Measurements from ENCODE around the gene NMRK1.
A peak's percentile ranks its signal among the peaks of the same experiment; 100 is the strongest.

NMRK1 gene

DNA sequence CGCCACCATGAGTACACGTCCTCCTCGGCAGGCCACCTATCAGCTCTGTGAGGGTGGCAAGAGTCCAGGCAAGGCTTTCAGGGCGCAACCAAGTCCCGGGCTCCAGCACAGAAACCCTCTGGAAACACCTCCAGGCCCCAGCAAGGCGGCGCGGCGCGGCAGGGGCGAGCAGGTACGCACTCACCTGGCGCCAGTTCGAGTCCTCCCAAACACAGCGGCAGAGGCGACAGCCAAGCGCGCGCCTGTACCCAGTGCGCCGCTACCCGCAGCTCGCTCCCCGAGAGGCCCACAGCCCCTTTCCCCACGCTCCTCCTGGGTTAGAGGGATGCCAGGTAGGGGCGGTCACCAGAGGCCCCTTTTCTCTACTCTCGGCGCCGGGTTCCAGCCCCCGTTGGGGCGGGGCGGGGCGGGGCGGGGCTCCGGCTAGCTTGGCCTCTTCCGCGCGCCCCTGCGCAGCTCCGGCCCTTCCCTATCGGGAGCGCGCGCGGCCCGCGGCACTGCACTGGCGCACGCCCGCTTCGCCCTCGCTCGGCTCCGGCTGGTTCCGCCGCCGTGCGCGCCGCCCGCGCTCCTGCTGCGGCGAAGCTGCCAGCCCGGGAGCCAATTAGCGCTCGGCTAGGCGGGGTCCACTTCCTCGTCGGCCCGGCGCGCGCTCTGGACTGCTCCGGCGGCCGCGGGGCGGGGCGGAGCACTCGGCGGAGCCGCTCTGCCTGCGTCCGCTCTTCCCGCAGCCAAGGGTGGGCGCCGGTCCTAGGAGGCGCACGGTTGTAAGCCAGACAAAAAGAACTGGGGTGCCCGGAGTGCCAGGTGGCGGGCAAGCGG lies at the start of gene NMRK1, which contains the start of gene OSTF1:
Gene NMRK1 (minus strand): TSS at position 332 of the 822 bp plus-strand sequence. CDS start 5,040 bp downstream, outside the sequence.
Gene OSTF1 (plus strand): TSS at position 691 of the 822 bp plus-strand sequence. CDS start 179 bp downstream, outside the sequence.
- H3K27ac ChIP-seq: peak within 1 kb of the TSS; percentile 84
- TF ChIP-seq, protein P1, sequence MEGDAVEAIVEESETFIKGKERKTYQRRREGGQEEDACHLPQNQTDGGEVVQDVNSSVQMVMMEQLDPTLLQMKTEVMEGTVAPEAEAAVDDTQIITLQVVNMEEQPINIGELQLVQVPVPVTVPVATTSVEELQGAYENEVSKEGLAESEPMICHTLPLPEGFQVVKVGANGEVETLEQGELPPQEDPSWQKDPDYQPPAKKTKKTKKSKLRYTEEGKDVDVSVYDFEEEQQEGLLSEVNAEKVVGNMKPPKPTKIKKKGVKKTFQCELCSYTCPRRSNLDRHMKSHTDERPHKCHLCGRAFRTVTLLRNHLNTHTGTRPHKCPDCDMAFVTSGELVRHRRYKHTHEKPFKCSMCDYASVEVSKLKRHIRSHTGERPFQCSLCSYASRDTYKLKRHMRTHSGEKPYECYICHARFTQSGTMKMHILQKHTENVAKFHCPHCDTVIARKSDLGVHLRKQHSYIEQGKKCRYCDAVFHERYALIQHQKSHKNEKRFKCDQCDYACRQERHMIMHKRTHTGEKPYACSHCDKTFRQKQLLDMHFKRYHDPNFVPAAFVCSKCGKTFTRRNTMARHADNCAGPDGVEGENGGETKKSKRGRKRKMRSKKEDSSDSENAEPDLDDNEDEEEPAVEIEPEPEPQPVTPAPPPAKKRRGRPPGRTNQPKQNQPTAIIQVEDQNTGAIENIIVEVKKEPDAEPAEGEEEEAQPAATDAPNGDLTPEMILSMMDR (IDR thresholded peaks at IDR 0.05): no peak
- no peak for TF ChIP-seq ZFX (IDR thresholded peaks at IDR 0.05; ENCODE audit: borderline replicate concordance)

- no peak overlapping the region for H3K27ac ChIP-seq
- TF ChIP-seq, protein P1 (IDR thresholded peaks at IDR 0.05): no peak
- TF ChIP-seq ZFX (IDR thresholded peaks at IDR 0.05; ENCODE audit: borderline replicate concordance): no peak
These were observed 46.5 kb upstream of the NMRK1 start for GRCh38 chr9:75134495-75134894.

- no peak for TF ChIP-seq ZFX (IDR thresholded peaks at IDR 0.05; ENCODE audit: borderline replicate concordance)
- TF ChIP-seq, protein P1 (IDR thresholded peaks at IDR 0.05): no peak
- no peak overlapping the region for H3K27ac ChIP-seq
These were observed 45.4 kb upstream of the NMRK1 start for GRCh38 chr9:75133396-75133795.

- TF ChIP-seq, protein P1 (IDR thresholded peaks at IDR 0.05): no peak
- no peak for TF ChIP-seq ZFX (IDR thresholded peaks at IDR 0.05; ENCODE audit: borderline replicate concordance)
- no peak overlapping the region for H3K27ac ChIP-seq
These were observed 44.3 kb upstream of the NMRK1 start for GRCh38 chr9:75132244-75132643.

DNA sequence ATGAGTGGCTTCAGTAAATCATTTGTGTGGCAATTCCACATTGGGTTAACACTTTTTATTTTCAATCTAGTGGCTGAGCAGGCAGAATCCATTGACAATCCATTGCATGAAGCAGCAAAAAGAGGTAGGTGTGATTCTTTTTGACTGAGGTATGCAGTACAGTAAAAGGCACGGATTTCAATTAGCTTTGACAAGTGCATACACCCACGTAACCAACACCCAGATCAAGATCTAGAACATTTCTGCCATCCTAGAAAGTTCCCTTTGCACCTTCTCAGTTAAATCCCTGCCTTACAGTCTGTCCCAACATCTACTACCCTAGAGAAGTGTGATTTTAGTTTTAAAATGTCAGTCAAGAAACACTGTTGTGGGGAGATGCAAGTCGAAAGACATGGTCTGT lies 43.7 kb upstream of the NMRK1 start:
- H3K27ac ChIP-seq: no peak overlapping the region
- TF ChIP-seq, protein P1 (IDR thresholded peaks at IDR 0.05): no peak
- no peak for TF ChIP-seq ZFX (IDR thresholded peaks at IDR 0.05; ENCODE audit: borderline replicate concordance)

DNA sequence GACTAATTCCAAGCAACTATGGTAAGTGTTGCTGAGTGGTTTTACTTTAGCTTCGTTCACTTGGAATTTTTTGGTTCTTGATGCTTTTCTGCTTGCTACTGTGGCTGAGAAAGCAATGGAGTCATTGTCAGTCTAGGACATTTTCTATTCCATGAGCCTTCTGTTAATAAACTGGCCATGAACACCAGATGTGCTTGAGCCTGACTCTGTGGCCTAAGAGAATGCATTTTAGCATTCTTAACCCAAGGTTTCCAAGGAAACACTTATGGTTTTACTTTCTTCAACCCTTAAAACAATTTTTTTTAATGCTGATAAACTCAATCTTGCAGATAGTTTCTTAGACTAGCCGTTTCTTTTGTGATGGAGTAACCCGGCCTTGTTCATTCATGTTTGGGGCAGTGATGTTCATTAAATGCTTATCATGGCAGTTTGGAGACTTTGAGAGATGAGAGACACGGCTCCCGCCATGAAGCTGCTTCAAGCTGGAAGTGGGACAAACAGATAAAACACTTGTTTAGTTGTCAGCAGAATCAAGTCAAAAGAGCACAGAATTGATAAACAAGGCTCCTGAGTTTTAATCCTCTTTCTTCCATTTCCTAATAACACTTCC lies 42.8 kb upstream of the NMRK1 start:
- no peak for TF ChIP-seq ZFX (IDR thresholded peaks at IDR 0.05; ENCODE audit: borderline replicate concordance)
- TF ChIP-seq, protein P1 (IDR thresholded peaks at IDR 0.05): no peak
- H3K27ac ChIP-seq: no peak overlapping the region

DNA sequence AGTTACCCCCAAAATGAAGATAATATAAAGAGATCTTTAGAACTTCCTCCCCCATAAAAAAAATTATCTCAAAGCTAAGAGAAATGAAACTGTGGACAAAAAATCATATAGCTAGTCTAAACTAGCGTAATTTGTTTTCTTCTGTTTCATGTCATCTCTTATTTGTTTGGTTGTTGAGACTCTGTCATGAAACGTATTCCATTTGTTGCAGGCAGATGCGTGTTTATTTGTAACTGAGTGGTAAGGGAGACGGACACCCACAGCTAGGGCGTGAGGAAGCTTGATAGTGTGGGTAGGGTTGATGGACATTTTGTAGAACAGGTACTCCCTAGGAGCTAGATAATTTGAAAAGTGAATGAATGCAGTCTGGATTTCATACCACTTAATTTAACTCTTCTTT lies 42.2 kb upstream of the NMRK1 start:
- no peak for TF ChIP-seq ZFX (IDR thresholded peaks at IDR 0.05; ENCODE audit: borderline replicate concordance)
- TF ChIP-seq, protein P1 (IDR thresholded peaks at IDR 0.05): no peak
- H3K27ac ChIP-seq: no peak overlapping the region
